ENCODE measurements around the gene OR2A42. TPM values are rescaled to one million over a fixed set of nuclear protein-coding genes. Genes with fewer than 3 reads are reported as not detected.
"Not testable (repeated sequence)": the region's sequence is repeated elsewhere in the genome, so short reads cannot be mapped to it uniquely, and the experiment has no call there.

Gene OR2A42
- total and polyA plus RNA-seq, 2 experiments from 2014 or later, result 0.06 to 0.32 TPM

DNA sequence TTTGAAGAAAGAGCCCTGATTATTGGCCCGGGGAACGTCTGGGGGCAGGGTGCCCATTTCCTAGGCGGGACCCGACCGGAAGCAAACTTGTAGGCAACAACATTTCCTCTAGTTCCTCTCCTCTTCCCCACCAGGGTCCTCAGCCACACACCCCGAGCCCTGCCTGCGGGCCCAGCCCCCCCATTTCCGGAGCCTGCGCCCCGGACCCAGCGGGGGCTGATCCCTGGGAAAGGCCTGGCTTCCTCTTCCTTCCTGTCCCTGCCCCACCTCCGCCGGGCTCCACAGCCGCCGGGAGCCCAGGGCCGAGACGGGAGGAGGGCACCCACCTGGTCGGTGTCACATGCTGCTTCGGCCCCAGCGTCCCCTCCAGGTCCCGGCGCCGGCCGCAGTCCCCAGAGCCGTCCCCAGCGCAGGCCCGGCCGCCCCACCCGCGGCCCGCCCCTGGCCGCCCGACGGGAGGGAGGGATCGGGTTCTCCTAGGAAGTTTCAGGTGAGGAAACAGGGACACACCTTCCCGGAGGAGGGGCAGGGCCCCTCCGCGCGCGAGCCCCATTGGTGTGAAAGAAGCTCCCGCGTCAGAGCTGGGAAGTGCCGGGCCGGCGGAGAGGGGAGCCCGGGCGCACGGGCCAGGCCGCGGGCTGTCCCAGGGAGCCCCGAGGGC is 44.1 kb downstream of the OR2A42 start, which contains the start of gene ARHGEF35:
ARHGEF35 (minus strand) TSS at position 622 of the 661 bp plus-strand sequence. CDS start 7,450 bp downstream, outside the sequence.
- H3F3A ChIP-seq (ENCODE audit: insufficient read depth); H3K27me3 ChIP-seq (replicated peaks; ENCODE audit: insufficient read depth); H3K27ac ChIP-seq; H3K36me3 ChIP-seq (ENCODE audit: low read depth); DNase-seq; H4K20me1 ChIP-seq (ENCODE audit: insufficient read depth); H3K4me2 ChIP-seq (ENCODE audit: unreplicated experiment); in situ Hi-C loops (cut with MboI); H3K9me2 ChIP-seq (ENCODE audit: insufficient read depth); H3K4me1 ChIP-seq (ENCODE audit: insufficient read depth); H3K9me3 ChIP-seq (ENCODE audit: low read depth); H2AFZ ChIP-seq; H3K79me2 ChIP-seq (ENCODE audit: insufficient read depth): not testable (repeated sequence)
- 0 to 3% methylated on average over 2 to 15 of the region's 51 CpGs for WGBS, 2 experiments (ENCODE audit: low coverage in 1 of 2, low lambda C conversion rate in 2 of 2, missing lambda C conversion rate in 2 of 2)
- Histone ChIP-seq H3K9ac (peak within 1 kb of the TSS; percentile 66), H3K4me3 (0 out of 2 replicates have a peak within 1 kb of the TSS, but pooled peaks have one; percentile 54)

GRCh38 chr7:144194453-144194852 is 45.0 kb downstream of the OR2A42 start:
- H3K79me2 ChIP-seq (ENCODE audit: insufficient read depth); H3K9ac ChIP-seq; DNase-seq; H2AFZ ChIP-seq; H3K4me1 ChIP-seq (ENCODE audit: insufficient read depth); H3K27me3 ChIP-seq (replicated peaks; ENCODE audit: insufficient read depth); H3K4me2 ChIP-seq (ENCODE audit: unreplicated experiment); H3K36me3 ChIP-seq (ENCODE audit: low read depth); H3K9me3 ChIP-seq (ENCODE audit: low read depth); H3K27ac ChIP-seq; in situ Hi-C loops (cut with MboI); H3K4me3 ChIP-seq; H4K20me1 ChIP-seq (ENCODE audit: insufficient read depth); H3F3A ChIP-seq (ENCODE audit: insufficient read depth); H3K9me2 ChIP-seq (ENCODE audit: insufficient read depth): not testable (repeated sequence)
- no CpG with 5 or more reads among the region's 6 CpGs for WGBS, 2 experiments (ENCODE audit: low coverage in 1 of 2, low lambda C conversion rate in 2 of 2, missing lambda C conversion rate in 2 of 2)

GRCh38 chr7:144193782-144194181 is 45.6 kb downstream of the OR2A42 start:
- in situ Hi-C loops (cut with MboI); H3K27ac ChIP-seq; H4K20me1 ChIP-seq (ENCODE audit: insufficient read depth); H3K9me3 ChIP-seq (ENCODE audit: low read depth); H3F3A ChIP-seq (ENCODE audit: insufficient read depth); H3K27me3 ChIP-seq (replicated peaks; ENCODE audit: insufficient read depth); H3K79me2 ChIP-seq (ENCODE audit: insufficient read depth); H3K4me2 ChIP-seq (ENCODE audit: unreplicated experiment); H3K9me2 ChIP-seq (ENCODE audit: insufficient read depth); H3K9ac ChIP-seq; DNase-seq; H2AFZ ChIP-seq; H3K4me1 ChIP-seq (ENCODE audit: insufficient read depth); H3K4me3 ChIP-seq; H3K36me3 ChIP-seq (ENCODE audit: low read depth): not testable (repeated sequence)
- WGBS, 2 experiments (ENCODE audit: low coverage in 1 of 2, low lambda C conversion rate in 2 of 2, missing lambda C conversion rate in 2 of 2), result 95% methylated on average over 2 of the region's 11 CpGs; no CpG with 5 or more reads in 1 of the 2 experiments

GRCh38 chr7:144188578-144189171 is 50.7 kb downstream of the OR2A42 start:
- no CpG with 5 or more reads among the region's 3 CpGs for WGBS, 2 experiments (ENCODE audit: low coverage in 1 of 2, low lambda C conversion rate in 2 of 2, missing lambda C conversion rate in 2 of 2)

DNA sequence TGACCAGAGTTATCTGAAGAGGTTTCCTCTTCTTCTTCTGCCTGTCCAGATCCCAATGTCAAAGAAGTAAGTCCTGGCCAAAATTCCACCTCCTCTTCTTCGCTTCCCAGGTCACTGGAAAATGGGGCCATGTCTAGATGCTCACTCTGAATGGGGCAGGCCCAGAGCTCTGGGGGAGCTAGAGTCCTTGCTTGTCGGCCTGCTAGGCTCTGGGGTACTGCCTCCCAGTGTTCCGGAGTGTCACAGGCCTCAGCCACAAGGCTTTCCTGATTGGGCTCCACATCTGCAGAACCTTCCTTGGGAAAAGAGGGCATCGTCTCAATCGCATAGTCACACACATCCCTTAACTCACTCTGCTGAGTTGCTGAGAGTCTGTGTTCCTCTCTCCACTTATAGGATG is 51.6 kb downstream of the OR2A42 start:
- WGBS, 2 experiments (ENCODE audit: low coverage in 1 of 2, low lambda C conversion rate in 2 of 2, missing lambda C conversion rate in 2 of 2), result no CpG with 5 or more reads among the region's 5 CpGs
- H3K27ac ChIP-seq; H3K9me3 ChIP-seq (ENCODE audit: low read depth); H3K27me3 ChIP-seq (replicated peaks; ENCODE audit: insufficient read depth); H3K4me1 ChIP-seq (ENCODE audit: insufficient read depth); H3F3A ChIP-seq (ENCODE audit: insufficient read depth); DNase-seq; H3K4me2 ChIP-seq (ENCODE audit: unreplicated experiment); H3K36me3 ChIP-seq (ENCODE audit: low read depth); H2AFZ ChIP-seq; H3K79me2 ChIP-seq (ENCODE audit: insufficient read depth); H4K20me1 ChIP-seq (ENCODE audit: insufficient read depth); in situ Hi-C loops (cut with MboI); H3K9ac ChIP-seq; H3K9me2 ChIP-seq (ENCODE audit: insufficient read depth); H3K4me3 ChIP-seq: not testable (repeated sequence)

More at GRCh38 chr7:144188578-144189171, 50.7 kb downstream of the OR2A42 start:
- H3K4me2 ChIP-seq (ENCODE audit: unreplicated experiment); H3K4me3 ChIP-seq; H3K9ac ChIP-seq; H3K27ac ChIP-seq; H3K4me1 ChIP-seq (ENCODE audit: insufficient read depth); H3K27me3 ChIP-seq (replicated peaks; ENCODE audit: insufficient read depth); H3K9me2 ChIP-seq (ENCODE audit: insufficient read depth); H2AFZ ChIP-seq; H4K20me1 ChIP-seq (ENCODE audit: insufficient read depth); H3F3A ChIP-seq (ENCODE audit: insufficient read depth); in situ Hi-C loops (cut with MboI); H3K36me3 ChIP-seq (ENCODE audit: low read depth); DNase-seq; H3K9me3 ChIP-seq (ENCODE audit: low read depth); H3K79me2 ChIP-seq (ENCODE audit: insufficient read depth): not testable (repeated sequence)

DNA sequence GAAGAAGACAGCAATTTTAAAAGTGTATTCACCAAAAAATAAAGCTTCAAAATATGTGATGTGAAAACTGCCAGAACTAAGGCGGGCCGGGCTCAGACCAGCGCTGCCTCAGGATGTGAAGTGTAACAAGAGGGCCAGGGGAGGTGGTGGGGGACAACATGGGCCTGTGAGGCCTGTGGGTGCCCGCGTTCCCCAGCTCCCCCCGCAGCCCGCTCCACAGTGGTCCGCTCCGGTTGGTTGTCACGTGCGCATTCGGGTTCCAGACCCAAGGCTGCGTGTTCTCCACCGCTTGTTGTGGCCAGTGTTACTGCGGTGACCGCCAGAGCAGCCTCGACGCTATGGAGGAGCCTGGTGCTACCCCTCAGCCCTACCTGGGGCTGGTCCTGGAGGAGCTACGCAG is 56.2 kb downstream of the OR2A42 start, which contains the start of gene CTAGE4:
CTAGE4 (plus strand) TSS at position 301 of the 400 bp plus-strand sequence; CDS start at position 339, 38 bp downstream.
- H3F3A ChIP-seq (ENCODE audit: insufficient read depth); H3K79me2 ChIP-seq (ENCODE audit: insufficient read depth); H3K9ac ChIP-seq; H3K4me2 ChIP-seq (ENCODE audit: unreplicated experiment); H3K4me1 ChIP-seq (ENCODE audit: insufficient read depth); H2AFZ ChIP-seq; DNase-seq; H3K36me3 ChIP-seq (ENCODE audit: low read depth); H3K27ac ChIP-seq; in situ Hi-C loops (cut with MboI); H3K9me2 ChIP-seq (ENCODE audit: insufficient read depth); H3K27me3 ChIP-seq (replicated peaks; ENCODE audit: insufficient read depth); H3K9me3 ChIP-seq (ENCODE audit: low read depth); H4K20me1 ChIP-seq (ENCODE audit: insufficient read depth); H3K4me3 ChIP-seq: not testable (repeated sequence)
- WGBS, 2 experiments (ENCODE audit: low coverage in 1 of 2, low lambda C conversion rate in 2 of 2, missing lambda C conversion rate in 2 of 2), result no CpG with 5 or more reads among the region's 19 CpGs

DNA sequence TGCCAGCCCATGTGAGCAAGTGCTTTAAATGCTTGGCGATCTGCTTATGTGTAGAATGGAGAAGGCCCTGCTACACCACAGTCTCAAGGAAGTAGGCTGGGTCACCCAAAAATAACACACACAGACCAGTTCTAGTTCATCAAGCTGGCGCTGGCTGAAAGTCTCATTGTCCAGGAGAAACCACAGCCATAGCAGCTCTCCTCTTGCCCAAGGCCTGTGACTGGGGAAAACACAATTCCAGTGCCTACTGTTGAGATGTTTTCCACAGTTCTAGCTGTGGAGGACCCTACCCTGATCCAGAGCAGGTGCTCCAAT is 60.3 kb downstream of the OR2A42 start:
- 100% methylated on average over 1 of the region's 2 CpGs; no CpG with 5 or more reads in 1 of the 2 experiments for WGBS, 2 experiments (ENCODE audit: low coverage in 1 of 2, low lambda C conversion rate in 2 of 2, missing lambda C conversion rate in 2 of 2)
- H3K79me2 ChIP-seq (ENCODE audit: insufficient read depth); H3K4me1 ChIP-seq (ENCODE audit: insufficient read depth); H3F3A ChIP-seq (ENCODE audit: insufficient read depth); H4K20me1 ChIP-seq (ENCODE audit: insufficient read depth); H3K9me2 ChIP-seq (ENCODE audit: insufficient read depth); H3K9ac ChIP-seq; H3K4me2 ChIP-seq (ENCODE audit: unreplicated experiment); H3K27me3 ChIP-seq (replicated peaks; ENCODE audit: insufficient read depth); H3K36me3 ChIP-seq (ENCODE audit: low read depth); in situ Hi-C loops (cut with MboI); H3K4me3 ChIP-seq; DNase-seq; H3K27ac ChIP-seq; H2AFZ ChIP-seq; H3K9me3 ChIP-seq (ENCODE audit: low read depth): not testable (repeated sequence)
